Measurements from ENCODE around the gene SNPH.

Gene SNPH

DNA sequence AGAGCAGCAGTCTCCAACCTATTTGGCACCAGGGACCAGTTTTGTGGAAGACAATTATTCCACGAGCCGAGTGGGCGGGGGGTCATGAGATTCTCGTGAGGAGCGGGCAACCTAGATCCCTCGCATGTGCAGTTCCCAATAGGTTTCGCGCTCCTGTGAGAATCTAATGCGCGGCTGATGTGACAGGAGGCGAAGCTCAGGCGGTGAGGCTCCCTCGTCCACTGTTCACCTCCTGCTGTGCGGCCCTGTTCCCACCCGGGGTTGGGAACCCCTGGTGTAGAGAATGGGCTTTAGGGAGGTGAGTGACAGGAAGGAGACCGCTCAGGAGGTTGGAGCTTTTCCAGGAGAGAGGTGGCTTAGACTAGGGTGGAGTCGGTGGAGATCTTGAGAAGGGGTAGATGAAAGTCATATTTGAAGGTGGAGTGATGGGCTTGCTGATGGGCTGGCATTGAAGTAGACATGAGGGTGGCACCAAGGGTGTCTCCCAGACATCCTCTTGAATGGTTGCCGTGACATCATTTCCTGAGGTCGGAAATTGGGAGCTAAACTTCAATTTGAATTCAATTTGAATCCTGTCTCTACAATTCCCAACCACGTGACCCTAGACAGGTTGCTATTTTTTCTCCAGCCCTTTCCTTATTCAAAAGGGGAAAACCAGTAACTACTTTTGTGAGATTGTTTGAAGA, 41.7 kb upstream of the SNPH start:
- H3K79me2 ChIP-seq (ENCODE audit: insufficient read depth, low read length) = no peaks in the 10 kb centered on the region
- no peaks in the 10 kb centered on the region for H3K36me3 ChIP-seq (ENCODE audit: insufficient read depth, low read length)
- no peaks in the 10 kb centered on the region for H3F3A ChIP-seq (ENCODE audit: low read depth)
- no peaks in the 10 kb centered on the region for H3K9me2 ChIP-seq (replicated peaks; ENCODE audit: low read depth, low read length)
- no peaks in the 10 kb centered on the region for H4K20me1 ChIP-seq (ENCODE audit: insufficient read depth, low read length, poor library complexity, severe bottlenecking)
- no peaks in the 10 kb centered on the region for H3K9me3 ChIP-seq (ENCODE audit: insufficient read depth, low read depth, low read length)
- no peak overlapping the region for H3K4me2 ChIP-seq (ENCODE audit: low read depth, low read length, poor library complexity, severe bottlenecking)
- no peak overlapping the region for H2AFZ ChIP-seq (ENCODE audit: low read length)
- no peak overlapping the region for H3K4me3 ChIP-seq (ENCODE audit: low read length, poor library complexity, severe bottlenecking)
- H3K9ac ChIP-seq (ENCODE audit: low read depth, low read length, poor library complexity, severe bottlenecking) = no peak overlapping the region
- no peaks in the 10 kb centered on the region for H3K27me3 ChIP-seq (ENCODE audit: insufficient read depth, low read length, poor library complexity, severe bottlenecking)
- no peaks in the 10 kb centered on the region for H3K4me1 ChIP-seq (ENCODE audit: insufficient read depth, low read length, poor library complexity, severe bottlenecking)
- no peak for TF ChIP-seq EZH2phosphoT487 (IDR thresholded peaks at IDR 0.05; ENCODE audit: borderline replicate concordance)
- TF ChIP-seq, protein P1, sequence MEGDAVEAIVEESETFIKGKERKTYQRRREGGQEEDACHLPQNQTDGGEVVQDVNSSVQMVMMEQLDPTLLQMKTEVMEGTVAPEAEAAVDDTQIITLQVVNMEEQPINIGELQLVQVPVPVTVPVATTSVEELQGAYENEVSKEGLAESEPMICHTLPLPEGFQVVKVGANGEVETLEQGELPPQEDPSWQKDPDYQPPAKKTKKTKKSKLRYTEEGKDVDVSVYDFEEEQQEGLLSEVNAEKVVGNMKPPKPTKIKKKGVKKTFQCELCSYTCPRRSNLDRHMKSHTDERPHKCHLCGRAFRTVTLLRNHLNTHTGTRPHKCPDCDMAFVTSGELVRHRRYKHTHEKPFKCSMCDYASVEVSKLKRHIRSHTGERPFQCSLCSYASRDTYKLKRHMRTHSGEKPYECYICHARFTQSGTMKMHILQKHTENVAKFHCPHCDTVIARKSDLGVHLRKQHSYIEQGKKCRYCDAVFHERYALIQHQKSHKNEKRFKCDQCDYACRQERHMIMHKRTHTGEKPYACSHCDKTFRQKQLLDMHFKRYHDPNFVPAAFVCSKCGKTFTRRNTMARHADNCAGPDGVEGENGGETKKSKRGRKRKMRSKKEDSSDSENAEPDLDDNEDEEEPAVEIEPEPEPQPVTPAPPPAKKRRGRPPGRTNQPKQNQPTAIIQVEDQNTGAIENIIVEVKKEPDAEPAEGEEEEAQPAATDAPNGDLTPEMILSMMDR (conservative IDR thresholded peaks at IDR 0.05; ENCODE audit: low read length) = no peak

DNA sequence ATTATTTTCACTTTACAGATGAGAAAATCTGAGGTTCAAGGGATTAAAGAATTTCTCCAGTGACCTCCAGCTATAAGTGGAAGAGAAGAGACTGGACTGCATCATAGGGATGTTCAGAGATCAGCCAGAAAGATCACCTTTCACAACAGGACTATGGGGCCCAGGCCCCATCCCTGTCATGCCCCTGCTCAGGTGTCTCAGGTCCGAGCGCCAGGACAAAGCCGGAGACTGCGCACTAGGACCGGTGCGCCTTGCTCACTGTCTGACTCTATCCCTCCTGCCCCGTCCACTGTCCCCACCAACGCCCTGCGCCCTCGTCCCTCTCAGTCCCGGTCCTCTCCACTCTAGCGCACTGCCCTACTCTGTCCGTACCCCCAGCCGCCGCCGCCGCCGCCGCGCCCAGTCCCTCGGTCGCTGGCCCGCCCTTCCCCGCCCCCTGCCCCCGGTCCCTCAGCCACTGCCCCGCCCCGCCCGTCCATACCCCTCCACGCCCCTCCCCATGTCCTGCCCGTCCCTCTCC, 40.8 kb upstream of the SNPH start:
- no peaks in the 10 kb centered on the region for H3K36me3 ChIP-seq (ENCODE audit: insufficient read depth, low read length)
- H3K9me3 ChIP-seq (ENCODE audit: insufficient read depth, low read depth, low read length) = no peaks in the 10 kb centered on the region
- TF ChIP-seq EZH2phosphoT487 (IDR thresholded peaks at IDR 0.05; ENCODE audit: borderline replicate concordance) = no peak
- TF ChIP-seq, protein P1 (conservative IDR thresholded peaks at IDR 0.05; ENCODE audit: low read length) = no peak
- H4K20me1 ChIP-seq (ENCODE audit: insufficient read depth, low read length, poor library complexity, severe bottlenecking) = no peaks in the 10 kb centered on the region
- H3K27me3 ChIP-seq (ENCODE audit: insufficient read depth, low read length, poor library complexity, severe bottlenecking) = no peaks in the 10 kb centered on the region
- no peaks in the 10 kb centered on the region for H3K79me2 ChIP-seq (ENCODE audit: insufficient read depth, low read length)
- no peaks in the 10 kb centered on the region for H3K9me2 ChIP-seq (replicated peaks; ENCODE audit: low read depth, low read length)
- H3F3A ChIP-seq (ENCODE audit: low read depth) = no peaks in the 10 kb centered on the region
- no peak overlapping the region for H2AFZ ChIP-seq (ENCODE audit: low read length)
- H3K4me1 ChIP-seq (ENCODE audit: insufficient read depth, low read length, poor library complexity, severe bottlenecking) = no peaks in the 10 kb centered on the region
- H3K9ac ChIP-seq (ENCODE audit: low read depth, low read length, poor library complexity, severe bottlenecking) = no peak overlapping the region
- no peak overlapping the region for H3K4me2 ChIP-seq (ENCODE audit: low read depth, low read length, poor library complexity, severe bottlenecking)
- no peak overlapping the region for H3K4me3 ChIP-seq (ENCODE audit: low read length, poor library complexity, severe bottlenecking)

DNA sequence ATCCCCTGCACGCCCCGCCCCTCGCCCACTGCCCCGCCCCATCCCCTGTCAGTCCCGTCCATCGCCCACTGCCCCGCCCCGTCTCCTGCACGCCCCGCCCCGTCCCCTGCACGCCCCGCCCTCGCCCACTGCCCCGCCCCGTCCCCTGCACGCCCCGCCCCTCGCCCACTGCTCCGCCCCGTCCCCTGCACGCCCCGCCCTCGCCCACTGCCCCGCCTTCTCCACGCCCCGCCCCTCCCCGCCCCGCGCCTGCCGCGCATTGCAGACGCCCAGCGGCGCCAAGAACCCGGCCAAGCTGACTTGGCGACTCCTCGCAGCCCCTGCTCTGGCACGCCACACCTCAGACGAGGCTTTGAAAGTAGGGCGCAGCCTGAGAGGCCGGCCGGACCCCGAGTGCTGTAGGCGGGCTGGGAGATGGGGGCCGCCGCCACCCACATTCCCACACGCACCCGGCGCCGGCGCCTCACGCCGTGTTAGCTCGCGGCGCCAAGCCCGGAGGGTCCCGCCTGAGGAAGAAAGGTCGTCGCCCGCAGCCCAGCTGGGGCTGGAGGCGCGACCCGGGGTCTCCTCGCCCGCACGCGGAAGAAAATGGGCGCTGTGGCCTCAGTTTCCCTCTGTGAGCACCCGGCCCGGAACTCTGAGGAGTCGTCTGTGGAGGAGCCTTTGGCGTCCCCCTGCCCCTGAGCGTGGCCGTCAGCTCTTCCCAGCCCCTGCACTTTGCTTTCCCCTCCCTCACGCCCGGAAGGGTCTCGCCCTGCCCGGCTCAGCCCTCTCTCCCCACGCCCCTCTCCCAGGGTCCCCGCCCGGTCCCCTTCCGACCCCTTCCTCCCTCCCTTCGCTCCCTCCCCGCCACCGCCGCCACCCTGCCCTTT, 40.1 kb upstream of the SNPH start, which contains the start of gene RAD21L1:
Gene RAD21L1, plus strand, starts transcription at position 262 of the 872 bp plus-strand sequence. CDS start 2,410 bp downstream, outside the sequence.
- no peak for TF ChIP-seq EZH2phosphoT487 (IDR thresholded peaks at IDR 0.05; ENCODE audit: borderline replicate concordance)
- TF ChIP-seq, protein P1 (conservative IDR thresholded peaks at IDR 0.05; ENCODE audit: low read length) = no peak
- H3F3A ChIP-seq (ENCODE audit: low read depth) = no peaks in the 10 kb centered on the region
- no peaks in the 10 kb centered on the region for H4K20me1 ChIP-seq (ENCODE audit: insufficient read depth, low read length, poor library complexity, severe bottlenecking)
- no peaks in the 10 kb centered on the region for H3K36me3 ChIP-seq (ENCODE audit: insufficient read depth, low read length)
- no peak within 1 kb of the TSS for H2AFZ ChIP-seq (ENCODE audit: low read length)
- H3K9me3 ChIP-seq (ENCODE audit: insufficient read depth, low read depth, low read length) = no peaks in the 10 kb centered on the region
- H3K4me3 ChIP-seq (ENCODE audit: low read length, poor library complexity, severe bottlenecking) = no peak within 1 kb of the TSS
- no peaks in the 10 kb centered on the region for H3K79me2 ChIP-seq (ENCODE audit: insufficient read depth, low read length)
- no peak within 1 kb of the TSS for H3K4me2 ChIP-seq (ENCODE audit: low read depth, low read length, poor library complexity, severe bottlenecking)
- no peaks in the 10 kb centered on the region for H3K4me1 ChIP-seq (ENCODE audit: insufficient read depth, low read length, poor library complexity, severe bottlenecking)
- no peak within 1 kb of the TSS for H3K9ac ChIP-seq (ENCODE audit: low read depth, low read length, poor library complexity, severe bottlenecking)
- no peaks in the 10 kb centered on the region for H3K9me2 ChIP-seq (replicated peaks; ENCODE audit: low read depth, low read length)
- no peaks in the 10 kb centered on the region for H3K27me3 ChIP-seq (ENCODE audit: insufficient read depth, low read length, poor library complexity, severe bottlenecking)
